Caco-2 (cell line): ENCODE measurements around the gene RASGEF1C. TPM values are rescaled to one million over a fixed set of nuclear protein-coding genes. Genes with fewer than 3 reads are reported as not detected.

Source experiments
- BruUV-seq: library from RNA; stranded (reverse); fragments of 400-500 nt; replicated peaks from 2 replicates; lab custom pipeline; 2021; lab: Mats Ljungman, UMichigan
- CTCF ChIA-PET: fragments of 300-600 bp; sonication (Branson Sonifier 250); formaldehyde crosslinking; loops from one replicate; lab custom pipeline; 2022; ENCODE audit warnings: antibody characterized with exemption; lab: Charles Lee
- POLR2A ChIA-PET: fragments of 300-600 bp; sonication (Branson Sonifier 250); formaldehyde crosslinking; loops from one replicate; lab custom pipeline; 2022; ENCODE audit warnings: antibody characterized with exemption; lab: Charles Lee
- DNase-seq, 2 experiments: peaks; one replicate each; pipeline versions ENCODE4 v3.0.0 to v3.0.0-alpha.2; 2020 to 2022
- H3K27me3 ChIP-seq: replicated peaks from 2 replicates; pipeline ENCODE4 v1.6.0; 2011; ENCODE audit warnings: low read length; ENCODE audit not compliant: control insufficient read depth, insufficient read depth
- H3K36me3 ChIP-seq: 2 replicates; pipeline ENCODE4 v1.5.1; 2011; ENCODE audit warnings: low read length; ENCODE audit not compliant: control insufficient read depth, insufficient read depth
- H3K4me1 ChIP-seq: fragments of 250-450 bp; sonication (Bioruptor Pico); 2 replicates; pipeline ENCODE4 v1.5.1; 2020; ENCODE audit warnings: mild to moderate bottlenecking
- H3K4me3 ChIP-seq: 2 replicates; pipeline ENCODE4 v1.5.1; 2011; ENCODE audit warnings: low read depth, mild to moderate bottlenecking, control low read depth, low read length
- H3K9me3 ChIP-seq: fragments of 250-450 bp; sonication (Bioruptor Pico); 2 replicates; pipeline ENCODE4 v1.5.1; 2020; ENCODE audit warnings: mild to moderate bottlenecking, moderate library complexity
- H3K27ac Mint-ChIP-seq: one replicate; pipeline ENCODE4 v1.8.0; 2022; ENCODE audit warnings: mixed read lengths; ENCODE audit not compliant: unreplicated experiment
- H3K27me3 Mint-ChIP-seq: one replicate; pipeline ENCODE4 v1.8.0; 2022; ENCODE audit warnings: mixed read lengths; ENCODE audit not compliant: insufficient read depth, unreplicated experiment
- H3K36me3 Mint-ChIP-seq: one replicate; pipeline ENCODE4 v1.8.0; 2022; ENCODE audit warnings: mild to moderate bottlenecking, mixed read lengths; ENCODE audit not compliant: insufficient read depth, unreplicated experiment
- H3K4me1 Mint-ChIP-seq: one replicate; pipeline ENCODE4 v1.8.0; 2022; ENCODE audit warnings: low read depth, mixed read lengths; ENCODE audit not compliant: unreplicated experiment
- H3K4me3 Mint-ChIP-seq: one replicate; pipeline ENCODE4 v1.8.0; 2022; ENCODE audit warnings: mild to moderate bottlenecking, moderate library complexity, mixed read lengths; ENCODE audit not compliant: unreplicated experiment
- H3K9me3 Mint-ChIP-seq: one replicate; pipeline ENCODE4 v1.8.0; 2022; ENCODE audit warnings: mixed read lengths; ENCODE audit not compliant: unreplicated experiment
- CTCF ChIP-seq, 2 experiments: fragments of 200-600 bp in 1 of 2; IDR thresholded peaks; 1 replicate in 1 of 2; 2 replicates in 1 of 2; pipeline versions ENCODE4 v1.5.1 to v1.8.0; 2011 to 2022; ENCODE audit warnings: antibody characterized with exemption in 1 of 2, control low read depth in 1 of 2, inconsistent platforms in 1 of 2, low read depth in 1 of 2, low read length in 1 of 2, mild to moderate bottlenecking in 1 of 2, moderate library complexity in 1 of 2; ENCODE audit not compliant: insufficient read depth in 1 of 2, severe bottlenecking in 1 of 2, unreplicated experiment in 1 of 2
- intact Hi-C: fragments of 100-400 bp; cut with micrococcal nuclease; formaldehyde crosslinking; loops from one replicate; pipeline ENCODE4 v1.10.0; 2022; ENCODE audit not compliant: unreplicated experiment
- total RNA-seq: library from RNA; stranded (reverse); gene quantifications from 2 replicates; pipeline ENCODE4 v1.2.3, GENCODE V29; 2022

Gene RASGEF1C
- total RNA-seq, 1 experiment from 2014 or later, result not detected

- peak in 1 of 2 experiments; percentile 20 for DNase-seq
- Histone ChIP-seq H3K9me3 (no peaks in the 10 kb centered on the region), H3K4me1 (0 out of 2 replicates have a peak, but pooled peaks cover 4% of the 10 kb centered on the region), H3K27me3 (no peaks in the 10 kb centered on the region), H3K36me3 (no peaks in the 10 kb centered on the region), H3K4me3 (no peak overlapping the region)
- H3K27ac Mint-ChIP-seq, result no peak overlapping the region
- intact Hi-C loops, result no loop called here
- H3K36me3 Mint-ChIP-seq, result no peaks in the 10 kb centered on the region
- H3K9me3 Mint-ChIP-seq, result no peaks in the 10 kb centered on the region
- no TSS peak for BruUV-seq
- TF ChIP-seq CTCF (IDR thresholded peaks at IDR 0.05; ENCODE audit: insufficient read depth in 1 of 2, low read depth in 1 of 2, low read length in 1 of 2, severe bottlenecking in 1 of 2, unreplicated experiment in 1 of 2), result no peak
- H3K27me3 Mint-ChIP-seq, result peaks cover 16% of the 10 kb centered on the region
- POLR2A ChIA-PET, result interaction anchor here (0.5 kb wide), 1 partner anchor 40 kb away, joined by 6 read pairs; no protein-coding TSS in a partner anchor
- H3K4me1 Mint-ChIP-seq, result peaks cover 7% of the 10 kb centered on the region
- H3K4me3 Mint-ChIP-seq, result no peak overlapping the region
- CTCF ChIA-PET, result no interaction called here
These were observed 78.6 kb downstream of the RASGEF1C start for GRCh38 chr5:180130291-180130869.

DNA sequence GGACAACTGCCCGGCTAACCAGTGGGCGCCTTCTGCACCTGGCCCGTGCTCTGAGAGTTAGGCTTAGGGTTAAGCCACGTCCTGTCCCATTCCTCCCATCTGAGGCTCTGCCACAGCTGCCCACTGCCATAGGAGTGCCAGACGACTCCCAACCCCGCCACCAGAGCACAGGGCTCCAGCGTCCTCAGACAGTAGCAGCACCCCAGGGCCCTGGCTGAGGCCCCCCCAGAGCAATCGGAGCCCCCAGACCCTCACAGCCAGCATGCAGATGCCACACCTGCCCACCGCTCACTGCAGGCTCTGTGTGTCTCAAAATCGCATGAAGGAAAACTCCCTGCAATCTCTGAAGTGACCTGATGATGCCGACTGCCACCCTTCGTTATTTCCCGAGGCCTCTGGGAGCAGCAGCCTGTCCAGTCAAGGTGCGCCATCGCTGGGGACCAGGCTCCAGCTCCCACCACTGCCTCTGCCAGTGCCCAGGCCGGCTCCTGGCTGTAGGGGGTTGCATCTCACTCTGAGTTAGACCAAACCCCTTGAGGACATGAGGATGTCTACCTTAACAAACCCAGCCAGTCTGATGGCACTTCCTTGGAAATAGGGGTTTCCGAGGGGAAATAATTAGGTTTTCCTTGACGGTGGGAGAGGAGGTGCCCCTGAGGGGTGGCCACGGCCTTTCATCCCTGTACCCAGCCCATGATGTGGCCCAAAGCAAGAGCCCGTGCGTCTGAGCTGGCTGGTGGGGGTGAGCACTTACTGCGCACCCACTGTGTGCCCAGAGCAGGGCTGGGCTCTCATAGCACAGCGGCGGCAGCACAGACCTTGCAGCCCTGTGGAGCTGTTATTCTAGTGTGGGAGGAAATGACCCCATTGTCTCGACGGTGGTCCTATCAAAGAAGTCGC, 79.5 kb downstream of the RASGEF1C start:
- Mint-ChIP-seq H3K27me3 (peaks cover 18% of the 10 kb centered on the region), H3K27ac (no peak overlapping the region), H3K4me3 (no peak overlapping the region), H3K4me1 (peaks cover 7% of the 10 kb centered on the region), H3K36me3 (no peaks in the 10 kb centered on the region), H3K9me3 (no peaks in the 10 kb centered on the region)
- peak in 1 of 2 experiments; percentile 28 for DNase-seq
- 0 out of 2 replicates have a peak, but pooled peaks cover 4% of the 10 kb centered on the region for H3K4me1 ChIP-seq
- H3K4me3 ChIP-seq, result no peak overlapping the region
- no peak for TF ChIP-seq CTCF (IDR thresholded peaks at IDR 0.05; ENCODE audit: insufficient read depth in 1 of 2, low read depth in 1 of 2, low read length in 1 of 2, severe bottlenecking in 1 of 2, unreplicated experiment in 1 of 2)
- CTCF ChIA-PET, result no interaction called here
- POLR2A ChIA-PET, result no interaction called here
- no peaks in the 10 kb centered on the region for H3K36me3 ChIP-seq
- intact Hi-C loops, result loop anchor here (5.0 to 10.0 kb wide), 2 partner anchors 75 to 183 kb away; partner anchors contain the start of gene RASGEF1C
- no peaks in the 10 kb centered on the region for H3K27me3 ChIP-seq
- no TSS peak for BruUV-seq
- H3K9me3 ChIP-seq, result no peaks in the 10 kb centered on the region

DNA sequence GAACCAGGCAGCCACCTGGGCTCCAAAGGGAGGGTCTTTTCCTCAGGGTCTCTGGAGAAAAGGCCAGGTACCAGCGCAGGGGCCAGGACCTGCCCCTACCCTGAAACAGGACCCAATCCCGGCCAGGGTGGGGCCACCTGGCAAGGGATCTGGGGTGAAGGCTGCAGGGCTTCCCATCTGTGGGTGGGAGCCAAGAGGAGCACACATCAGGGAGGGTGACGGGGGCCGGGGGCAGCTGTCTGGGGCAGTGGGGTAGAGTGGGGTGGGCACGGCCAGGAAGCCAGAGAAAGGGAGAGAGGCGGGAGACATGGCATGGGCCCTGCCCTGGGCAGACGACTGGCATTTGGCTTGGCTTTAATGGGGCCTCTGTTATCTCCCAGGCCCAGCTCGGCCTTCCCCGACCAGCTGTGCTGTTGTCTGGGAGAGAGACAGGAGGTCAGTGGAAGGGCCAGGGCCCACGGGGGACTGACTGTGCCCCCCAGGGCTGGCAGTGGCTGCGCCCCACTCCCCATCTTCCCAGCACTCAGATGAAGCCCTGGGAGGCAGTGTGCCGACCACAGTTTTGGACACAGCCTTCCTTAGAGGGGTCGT, 80.2 kb downstream of the RASGEF1C start:
- TF ChIP-seq CTCF (IDR thresholded peaks at IDR 0.05; ENCODE audit: insufficient read depth in 1 of 2, low read depth in 1 of 2, low read length in 1 of 2, severe bottlenecking in 1 of 2, unreplicated experiment in 1 of 2), result no peak
- BruUV-seq, result no TSS peak
- Histone ChIP-seq H3K4me3 (no peak overlapping the region), H3K4me1 (0 out of 2 replicates have a peak, but pooled peaks cover 4% of the 10 kb centered on the region), H3K27me3 (no peaks in the 10 kb centered on the region), H3K36me3 (no peaks in the 10 kb centered on the region), H3K9me3 (no peaks in the 10 kb centered on the region)
- H3K27ac Mint-ChIP-seq, result no peak overlapping the region
- CTCF ChIA-PET, result no interaction called here
- no peak overlapping the region for H3K4me3 Mint-ChIP-seq
- intact Hi-C loops, result loop anchor here (5.0 to 10.0 kb wide), 2 partner anchors 76 to 184 kb away; partner anchors contain the start of gene RASGEF1C
- H3K36me3 Mint-ChIP-seq, result no peaks in the 10 kb centered on the region
- peaks cover 18% of the 10 kb centered on the region for H3K27me3 Mint-ChIP-seq
- no peaks in the 10 kb centered on the region for H3K9me3 Mint-ChIP-seq
- no peak for DNase-seq
- H3K4me1 Mint-ChIP-seq, result peaks cover 14% of the 10 kb centered on the region
- POLR2A ChIA-PET, result no interaction called here
